Calu3 (cell line): ENCODE measurements around the gene LMX1A. TPM values are rescaled to one million over a fixed set of nuclear protein-coding genes. Genes with fewer than 3 reads are reported as not detected.
A peak's percentile ranks its signal among the peaks of the same experiment; 100 is the strongest.

Experiments used
- BruUV-seq: library from RNA; stranded (reverse); fragments of 400-500 nt; replicated peaks from 2 replicates; lab custom pipeline; 2021; lab: Mats Ljungman, UMichigan
- CTCF ChIA-PET: fragments of 300-600 bp; sonication (Branson Sonifier 250); formaldehyde crosslinking; loops from one replicate; lab custom pipeline; 2022; ENCODE audit warnings: antibody characterized with exemption; lab: Charles Lee
- DNase-seq: peaks from one replicate; pipeline ENCODE4 v3.0.0; 2022
- H3K27ac Mint-ChIP-seq: one replicate; pipeline ENCODE4 v1.8.0; 2022; ENCODE audit warnings: mixed read lengths; ENCODE audit not compliant: unreplicated experiment
- H3K27me3 Mint-ChIP-seq: one replicate; pipeline ENCODE4 v1.8.0; 2022; ENCODE audit warnings: mixed read lengths; ENCODE audit not compliant: unreplicated experiment
- H3K36me3 Mint-ChIP-seq: one replicate; pipeline ENCODE4 v1.8.0; 2022; ENCODE audit warnings: mild to moderate bottlenecking, moderate library complexity, mixed read lengths; ENCODE audit not compliant: insufficient read depth, unreplicated experiment
- H3K4me1 Mint-ChIP-seq: one replicate; pipeline ENCODE4 v1.8.0; 2022; ENCODE audit warnings: mild to moderate bottlenecking, low read depth, mixed read lengths; ENCODE audit not compliant: unreplicated experiment
- H3K4me3 Mint-ChIP-seq: one replicate; pipeline ENCODE4 v1.8.0; 2022; ENCODE audit warnings: mild to moderate bottlenecking, low read depth, moderate library complexity, mixed read lengths; ENCODE audit not compliant: unreplicated experiment
- H3K9me3 Mint-ChIP-seq: one replicate; pipeline ENCODE4 v1.8.0; 2022; ENCODE audit warnings: low read depth, mixed read lengths; ENCODE audit not compliant: unreplicated experiment
- intact Hi-C: fragments of 100-400 bp; cut with micrococcal nuclease; formaldehyde crosslinking; loops from one replicate; pipeline ENCODE4 v1.10.0; 2022; ENCODE audit not compliant: unreplicated experiment
- total RNA-seq: library from RNA; stranded (reverse); gene quantifications from 2 replicates; pipeline ENCODE4 v1.2.3, GENCODE V29; 2022
- TF ChIP-seq, protein P1 (sequence below): fragments of 200-600 bp; IDR thresholded peaks from one replicate; pipeline ENCODE4 v1.8.0; 2022; ENCODE audit warnings: antibody characterized with exemption; ENCODE audit not compliant: unreplicated experiment

The LMX1A gene
- total RNA-seq, 1 experiment from 2014 or later: not detected

GRCh38 chr1:165371588-165372225 lies 15.2 kb upstream of the LMX1A start:
- H3K4me3 Mint-ChIP-seq: no peak overlapping the region
- TF ChIP-seq, protein P1, sequence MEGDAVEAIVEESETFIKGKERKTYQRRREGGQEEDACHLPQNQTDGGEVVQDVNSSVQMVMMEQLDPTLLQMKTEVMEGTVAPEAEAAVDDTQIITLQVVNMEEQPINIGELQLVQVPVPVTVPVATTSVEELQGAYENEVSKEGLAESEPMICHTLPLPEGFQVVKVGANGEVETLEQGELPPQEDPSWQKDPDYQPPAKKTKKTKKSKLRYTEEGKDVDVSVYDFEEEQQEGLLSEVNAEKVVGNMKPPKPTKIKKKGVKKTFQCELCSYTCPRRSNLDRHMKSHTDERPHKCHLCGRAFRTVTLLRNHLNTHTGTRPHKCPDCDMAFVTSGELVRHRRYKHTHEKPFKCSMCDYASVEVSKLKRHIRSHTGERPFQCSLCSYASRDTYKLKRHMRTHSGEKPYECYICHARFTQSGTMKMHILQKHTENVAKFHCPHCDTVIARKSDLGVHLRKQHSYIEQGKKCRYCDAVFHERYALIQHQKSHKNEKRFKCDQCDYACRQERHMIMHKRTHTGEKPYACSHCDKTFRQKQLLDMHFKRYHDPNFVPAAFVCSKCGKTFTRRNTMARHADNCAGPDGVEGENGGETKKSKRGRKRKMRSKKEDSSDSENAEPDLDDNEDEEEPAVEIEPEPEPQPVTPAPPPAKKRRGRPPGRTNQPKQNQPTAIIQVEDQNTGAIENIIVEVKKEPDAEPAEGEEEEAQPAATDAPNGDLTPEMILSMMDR: no peak
- no peaks in the 10 kb centered on the region for H3K4me1 Mint-ChIP-seq
- peaks cover 77% of the 10 kb centered on the region for H3K27me3 Mint-ChIP-seq
- H3K27ac Mint-ChIP-seq: no peak overlapping the region
- CTCF ChIA-PET: no interaction called here
- no peak for DNase-seq
- intact Hi-C loops: no loop called here
- no TSS peak for BruUV-seq
- H3K36me3 Mint-ChIP-seq: peaks cover 2% of the 10 kb centered on the region
- no peaks in the 10 kb centered on the region for H3K9me3 Mint-ChIP-seq

- H3K27ac Mint-ChIP-seq: no peak overlapping the region
- no TSS peak for BruUV-seq
- H3K4me1 Mint-ChIP-seq: no peaks in the 10 kb centered on the region
- DNase-seq: peak; percentile 74
- H3K36me3 Mint-ChIP-seq: no peaks in the 10 kb centered on the region
- TF ChIP-seq, protein P1: peak; percentile 91
- intact Hi-C loops: loop anchor here (1.0 kb wide), 2 partner anchors 111 to 240 kb away; no protein-coding TSS in a partner anchor
- H3K9me3 Mint-ChIP-seq: no peaks in the 10 kb centered on the region
- H3K4me3 Mint-ChIP-seq: no peak overlapping the region
- peaks cover 82% of the 10 kb centered on the region for H3K27me3 Mint-ChIP-seq
- CTCF ChIA-PET: interaction anchor here (0.8 to 1.8 kb wide), 4 partner anchors 24 to 255 kb away, joined by 3 to 9 read pairs (median 5); no protein-coding TSS in a partner anchor
These were observed 12.8 kb upstream of the LMX1A start for GRCh38 chr1:165369255-165369848.

DNA sequence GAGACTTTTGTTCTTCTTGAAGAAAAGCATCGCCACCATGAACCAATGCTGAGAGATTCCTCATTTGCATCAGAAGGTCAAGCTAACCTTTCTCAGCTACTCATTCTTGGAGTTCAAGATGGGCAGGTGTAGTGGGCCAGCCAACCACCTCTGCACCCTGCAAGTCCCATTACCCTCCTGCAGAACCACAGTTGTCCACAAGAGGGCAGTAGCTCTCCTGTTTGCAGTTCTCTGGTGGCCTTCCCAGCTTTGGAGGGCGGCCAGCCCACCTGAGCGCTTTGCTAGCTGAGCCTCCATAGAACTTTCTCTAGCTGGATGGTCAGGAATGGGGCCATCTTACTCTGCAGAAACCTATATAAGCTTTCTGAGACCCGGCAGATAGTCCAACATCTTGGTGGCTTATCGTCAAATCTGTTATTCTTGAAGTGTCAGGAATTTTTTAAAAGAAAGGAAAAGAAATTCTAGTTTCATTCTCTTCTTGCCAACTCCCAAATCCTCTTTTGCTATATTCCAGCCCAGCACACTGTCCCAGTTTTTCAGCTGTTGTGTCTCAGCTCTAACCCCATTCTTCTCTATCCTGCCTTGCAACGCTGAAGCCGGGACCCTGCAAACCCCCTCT lies 11.0 kb upstream of the LMX1A start:
- BruUV-seq: no TSS peak
- peak; percentile 85 for DNase-seq
- CTCF ChIA-PET: interaction anchor here (0.7 to 1.6 kb wide), 15 partner anchors 8 to 253 kb away, joined by 3 to 13 read pairs (median 3); no protein-coding TSS in a partner anchor
- TF ChIP-seq, protein P1: peak; percentile 91
- Mint-ChIP-seq H3K27me3 (peaks cover 82% of the 10 kb centered on the region), H3K36me3 (no peaks in the 10 kb centered on the region), H3K9me3 (no peaks in the 10 kb centered on the region), H3K4me3 (no peak overlapping the region), H3K4me1 (no peaks in the 10 kb centered on the region), H3K27ac (no peak overlapping the region)
- intact Hi-C loops: loop anchor here (1.0 kb wide), 1 partner anchor 223 kb away; no protein-coding TSS in a partner anchor

DNA sequence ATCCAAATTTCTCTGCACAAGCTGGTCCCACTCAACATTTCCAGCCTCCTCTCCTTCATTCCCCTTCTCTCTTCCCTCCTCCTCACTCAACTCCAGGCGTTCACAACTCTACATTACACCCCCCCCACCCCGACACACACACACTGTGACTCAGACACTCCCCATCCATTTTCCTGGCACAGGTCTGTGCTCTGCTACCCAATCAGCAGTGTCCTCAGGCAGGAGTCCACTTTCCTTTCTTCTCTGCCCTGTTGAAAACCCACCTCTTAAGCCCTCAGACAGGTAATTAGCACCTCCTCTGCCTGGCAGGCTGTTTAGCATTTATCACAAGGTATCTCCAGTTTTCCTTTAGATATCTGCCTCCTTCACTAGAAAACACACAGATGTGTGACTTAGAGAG lies 8.8 kb upstream of the LMX1A start:
- DNase-seq: no peak
- Mint-ChIP-seq H3K9me3 (no peaks in the 10 kb centered on the region), H3K4me3 (no peak overlapping the region), H3K4me1 (no peaks in the 10 kb centered on the region), H3K27me3 (peaks cover 79% of the 10 kb centered on the region), H3K27ac (no peak overlapping the region), H3K36me3 (no peaks in the 10 kb centered on the region)
- BruUV-seq: no TSS peak
- CTCF ChIA-PET: interaction anchor here (0.5 kb wide), 1 partner anchor 219 kb away, joined by 3 read pairs; no protein-coding TSS in a partner anchor
- TF ChIP-seq, protein P1: no peak
- intact Hi-C loops: no loop called here
